ENCODE results near the gene KRTAP3-3.
"Not testable (repeated sequence)": the region's sequence is repeated elsewhere in the genome, so short reads cannot be mapped to it uniquely, and the experiment has no call there.

Gene KRTAP3-3

GRCh38 chr17:40993839-40994238 lies at the start of gene KRTAP3-3:
TSS of gene KRTAP3-3 (minus strand) at chr17:40994164. CDS start at chr17:40994097, 67 bp downstream.
- DNase-seq: no peak

DNA sequence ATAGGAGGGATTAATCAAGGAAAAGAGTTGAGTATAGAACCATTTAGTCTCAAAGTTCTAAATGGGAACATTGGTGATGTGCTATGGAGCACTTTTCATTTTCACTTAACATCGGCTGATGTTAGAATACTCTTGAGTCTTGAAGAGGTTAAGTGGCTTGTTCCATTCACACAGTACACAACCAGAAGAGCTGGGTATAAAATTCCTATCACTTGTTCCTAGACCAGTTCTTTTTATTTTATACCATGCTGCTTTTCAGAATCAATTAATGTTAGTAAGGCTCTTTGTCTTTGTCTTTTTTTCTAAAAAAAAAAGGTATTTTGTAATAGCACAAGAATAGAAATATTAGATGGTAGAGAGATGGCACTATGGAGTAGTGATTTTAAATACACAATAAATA lies 49.0 kb upstream of the KRTAP3-3 start:
- no peak for DNase-seq

DNA sequence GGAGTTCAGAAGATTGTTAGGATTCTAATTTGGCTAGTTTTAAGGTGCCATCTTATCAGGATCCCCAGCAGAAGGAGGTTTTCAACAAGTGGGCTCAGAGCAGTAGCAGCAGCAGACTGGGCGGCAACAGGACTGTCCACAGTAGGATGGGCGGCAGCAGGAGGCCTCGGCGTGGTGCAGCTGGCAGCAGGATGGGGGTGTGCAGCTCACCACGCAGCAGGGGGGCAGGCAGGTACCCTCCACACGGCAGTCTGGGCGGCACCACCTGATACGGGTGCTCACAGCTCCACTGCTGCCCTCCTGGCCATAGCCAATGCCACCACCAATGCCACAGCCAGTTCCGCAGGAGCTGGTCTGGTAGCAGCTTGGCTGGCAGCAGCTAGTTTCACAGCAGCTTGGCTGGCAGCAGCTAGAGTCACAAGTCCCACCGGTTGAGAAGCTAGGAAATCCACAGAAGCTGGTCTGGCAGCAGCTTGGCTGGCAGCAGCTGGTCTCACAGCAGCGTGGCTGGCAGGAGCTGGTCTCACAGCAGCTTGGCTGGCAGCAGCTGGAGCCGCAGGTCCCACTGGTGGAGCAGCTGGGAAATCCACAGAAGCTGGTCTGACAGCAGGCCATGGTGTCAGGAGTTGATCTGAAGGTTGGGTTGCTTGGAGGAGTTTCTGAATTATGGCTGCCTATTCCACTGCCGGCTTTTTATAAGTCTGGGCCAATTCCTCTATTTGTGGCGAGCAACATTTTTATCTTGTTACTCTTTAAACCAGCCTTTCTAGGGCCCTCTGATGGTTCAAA lies 47.0 kb upstream of the KRTAP3-3 start, which contains the start of gene KRTAP1-1:
Gene KRTAP1-1 (minus strand): TSS at position 668 of the 789 bp plus-strand sequence. CDS start 53 bp downstream, at position 615.
- not testable (repeated sequence) for DNase-seq

GRCh38 chr17:41037853-41038350 lies 43.9 kb upstream of the KRTAP3-3 start:
- no peak for DNase-seq

GRCh38 chr17:41034346-41034935 lies 40.5 kb upstream of the KRTAP3-3 start, which contains the start of gene KRTAP1-3:
TSS of gene KRTAP1-3 (minus strand) at chr17:41034874. CDS start at chr17:41034821, 53 bp downstream.
- DNase-seq: not testable (repeated sequence)

DNA sequence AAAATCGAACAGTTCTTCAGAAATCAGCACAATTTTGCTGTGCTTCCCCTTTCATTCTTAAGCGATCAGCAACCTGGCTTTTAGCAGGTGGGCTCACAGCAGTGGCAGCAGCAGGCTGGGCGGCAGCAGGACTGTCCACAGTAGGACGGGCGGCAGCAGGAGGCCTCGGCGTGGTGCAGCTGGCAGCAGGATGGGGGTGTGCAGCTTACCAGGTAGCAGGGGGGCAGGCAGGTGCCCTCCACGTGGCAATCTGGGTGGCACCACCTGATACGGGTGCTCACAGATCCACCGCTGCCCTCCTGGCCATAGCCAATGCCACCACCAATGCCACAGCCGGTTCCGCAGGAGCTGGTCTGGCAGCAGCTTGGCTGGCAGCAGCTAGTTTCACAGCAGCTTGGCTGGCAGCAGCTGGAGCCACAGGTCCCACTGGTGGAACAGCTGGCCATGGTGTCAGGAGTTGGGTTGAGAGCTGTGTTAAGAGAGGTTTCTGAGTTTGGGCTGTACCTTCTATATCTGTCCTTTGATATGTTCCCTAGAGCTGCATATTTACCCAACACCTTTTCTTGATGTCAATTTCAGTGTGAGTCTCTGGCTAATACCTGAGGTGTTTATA lies 35.8 kb upstream of the KRTAP3-3 start, which contains the start of gene KRTAP1-4:
Gene KRTAP1-4 (minus strand): TSS at position 563 of the 613 bp plus-strand sequence. CDS start 117 bp downstream, at position 446.
- no peak for DNase-seq

DNA sequence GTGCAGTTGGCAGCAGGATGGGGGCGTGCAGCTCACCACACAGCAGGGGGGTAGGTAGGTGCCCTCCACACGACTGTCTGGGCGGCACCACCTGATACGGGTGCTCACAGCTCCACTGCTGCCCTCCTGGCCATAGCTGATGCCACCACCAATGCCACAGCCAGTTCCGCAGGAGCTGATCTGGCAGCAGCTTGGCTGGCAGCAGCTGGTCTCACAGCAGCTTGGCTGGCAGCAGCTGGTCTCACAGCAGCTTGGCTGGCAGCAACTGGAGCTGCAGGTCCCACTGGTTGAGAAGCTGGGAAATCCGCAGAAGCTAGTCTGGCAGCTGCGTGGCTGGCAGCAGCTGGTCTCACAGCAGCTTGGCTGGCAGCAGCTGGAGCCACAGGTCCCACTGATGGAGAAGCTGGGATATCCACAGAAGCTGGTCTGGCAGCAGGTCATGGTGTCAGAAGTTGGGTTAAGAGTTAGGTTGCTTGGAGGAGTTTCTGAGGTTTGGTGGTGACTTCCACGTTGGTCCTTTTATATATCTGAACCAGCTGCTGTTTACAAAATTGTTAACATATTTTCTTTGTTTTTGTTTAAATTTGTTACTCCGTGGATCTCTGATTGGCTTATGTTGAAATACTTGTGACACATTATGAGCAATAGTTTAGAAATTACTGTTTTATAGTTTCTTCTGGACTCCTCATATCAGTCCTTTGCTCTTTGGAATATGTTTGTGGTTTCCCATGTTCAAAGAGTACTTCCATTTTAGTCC lies 32.9 kb upstream of the KRTAP3-3 start, which contains the start of gene KRTAP1-5:
Gene KRTAP1-5 (minus strand): TSS at position 494 of the 757 bp plus-strand sequence. CDS start 53 bp downstream, at position 441.
- DNase-seq: no peak

- no peak for DNase-seq
Observed at GRCh38 chr17:41024697-41025096, 30.7 kb upstream of the KRTAP3-3 start.

DNA sequence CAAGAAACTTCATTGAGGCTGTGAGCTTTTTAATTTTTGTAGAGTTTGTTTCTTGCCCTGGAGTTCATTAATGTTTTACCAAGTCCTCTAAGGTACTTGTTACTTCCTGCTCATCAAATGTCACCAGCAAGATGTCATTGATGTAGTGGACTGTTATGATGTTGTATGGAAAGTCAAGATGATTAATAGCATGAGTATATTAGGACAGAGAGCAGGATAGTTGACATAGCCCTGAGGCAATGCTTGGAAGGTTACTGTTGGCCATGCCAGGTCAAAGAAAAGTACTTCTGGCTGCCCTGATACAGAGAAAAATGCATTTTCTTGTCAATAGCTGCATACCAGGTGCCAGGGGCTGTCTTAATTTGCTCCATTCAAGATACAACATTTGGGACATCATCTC lies 26.4 kb upstream of the KRTAP3-3 start:
- DNase-seq: no peak

- no peak for DNase-seq
Observed at GRCh38 chr17:41019415-41019814, 25.5 kb upstream of the KRTAP3-3 start.

- DNase-seq: no peak
Observed at GRCh38 chr17:41018541-41018940, 24.6 kb upstream of the KRTAP3-3 start.

DNA sequence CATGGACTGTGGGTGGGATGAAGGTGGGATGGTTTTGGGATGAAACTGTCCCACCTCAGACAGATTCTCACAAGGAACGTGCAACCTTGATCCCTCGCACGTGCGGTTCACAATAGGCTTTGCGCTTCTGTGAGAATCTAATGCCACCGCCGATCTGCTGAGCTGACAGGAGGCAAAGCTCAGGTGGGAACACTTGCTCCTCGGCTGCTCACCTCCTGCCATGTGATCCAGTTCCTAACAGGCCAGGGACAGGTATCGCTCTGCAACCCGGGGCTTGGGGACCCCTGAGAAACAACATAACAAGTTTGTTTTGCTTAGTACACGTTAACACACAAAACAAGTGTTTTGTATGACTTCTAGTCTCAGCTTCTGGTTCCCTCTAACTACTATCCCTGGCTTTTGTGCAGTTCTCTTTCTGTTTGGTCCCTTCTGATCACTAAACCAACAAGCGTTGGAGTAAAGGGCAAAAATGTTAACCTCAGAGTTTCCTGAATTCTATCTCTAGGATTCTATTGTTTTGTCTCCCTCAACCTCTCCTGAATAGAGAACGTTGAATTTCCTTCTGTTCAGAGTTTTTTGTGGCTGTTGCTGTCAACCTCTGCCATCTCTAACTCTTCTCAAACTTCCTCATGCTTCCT lies 22.7 kb upstream of the KRTAP3-3 start:
- DNase-seq: no peak

- DNase-seq: no peak
Observed at GRCh38 chr17:41015454-41015853, 21.5 kb upstream of the KRTAP3-3 start.

- no peak for DNase-seq
Observed at GRCh38 chr17:41013606-41014005, 19.6 kb upstream of the KRTAP3-3 start.

GRCh38 chr17:41013181-41013580 lies 19.2 kb upstream of the KRTAP3-3 start:
- no peak for DNase-seq

- DNase-seq: no peak
Observed at GRCh38 chr17:41012326-41013120, 18.6 kb upstream of the KRTAP3-3 start.

DNA sequence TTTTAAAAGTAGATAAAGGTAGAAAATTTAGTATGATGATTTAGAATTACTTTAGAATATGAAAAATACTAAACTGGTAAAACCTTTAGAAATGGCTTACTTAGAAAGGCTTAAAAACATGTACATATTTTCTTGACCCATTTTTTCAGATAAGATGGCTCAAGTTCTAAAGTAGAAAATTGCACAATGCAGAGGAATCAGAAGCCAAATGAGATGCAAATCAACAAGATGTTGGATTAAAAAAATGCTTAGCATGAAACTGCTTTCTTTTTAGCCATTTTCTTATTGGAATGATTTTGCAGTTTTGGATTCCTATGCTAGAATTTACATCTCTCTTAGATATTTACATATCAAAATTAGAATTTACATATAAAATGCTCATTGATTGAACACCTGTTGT lies 16.5 kb upstream of the KRTAP3-3 start:
- no peak for DNase-seq

DNA sequence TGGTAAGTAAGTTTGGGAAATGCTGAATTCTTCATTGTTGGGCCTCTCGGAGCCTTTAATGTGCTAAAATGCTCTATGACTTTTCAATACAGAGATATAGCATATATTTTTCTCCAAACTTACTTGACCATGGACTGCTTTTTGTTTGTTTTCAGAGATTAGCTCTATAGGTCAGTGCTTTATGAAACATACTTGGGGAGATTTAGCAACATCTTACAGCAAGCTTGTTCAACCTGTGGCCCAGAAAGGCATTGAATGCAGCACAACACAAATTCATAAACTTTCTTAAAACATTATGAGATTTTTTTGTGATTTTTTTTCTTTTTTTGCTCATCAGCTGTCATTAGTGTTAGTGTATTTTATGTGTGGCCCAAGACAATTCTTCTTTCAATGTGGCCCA lies 16.0 kb upstream of the KRTAP3-3 start:
- DNase-seq: no peak

DNA sequence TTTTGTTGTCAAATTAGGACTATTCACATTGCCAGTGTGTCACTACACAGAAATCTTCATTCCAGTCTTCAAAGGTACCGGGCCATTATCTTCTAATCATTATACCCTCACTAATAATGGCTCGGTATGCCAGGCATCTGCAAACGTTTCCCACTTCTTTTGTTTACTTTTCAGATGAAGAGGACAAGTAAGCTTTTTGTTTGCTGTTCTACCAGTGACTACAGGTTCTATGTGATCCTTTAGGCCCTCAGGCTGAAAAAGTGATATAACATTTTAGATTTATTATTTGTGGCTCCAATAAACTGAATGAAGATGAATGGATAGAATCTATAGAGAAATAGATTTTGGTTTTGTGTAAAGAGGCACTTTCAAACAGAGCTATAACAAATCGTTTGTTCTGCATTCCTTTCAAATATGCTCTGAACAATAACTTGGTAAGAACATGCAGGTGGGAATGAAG lies 15.4 kb upstream of the KRTAP3-3 start:
- no peak for DNase-seq

DNA sequence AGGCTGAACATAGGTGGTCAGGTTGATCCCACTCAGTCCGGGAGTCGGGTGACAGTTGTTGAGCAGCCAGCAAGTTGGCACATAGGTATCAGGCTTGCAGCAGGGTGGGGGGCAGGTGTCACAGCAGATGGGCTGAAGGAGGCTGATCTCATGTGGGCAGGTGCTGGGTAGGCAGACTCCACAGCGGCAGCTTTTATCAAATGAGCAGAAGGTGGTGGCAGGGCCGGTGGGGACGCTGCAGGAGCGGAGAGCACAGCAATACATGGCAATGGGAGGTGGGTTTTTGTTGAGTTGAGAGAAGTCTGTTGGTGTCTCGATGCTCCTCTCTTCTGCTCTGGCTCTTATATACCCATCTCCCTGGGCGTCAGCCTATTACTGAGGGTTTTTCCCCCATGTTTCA lies 14.8 kb upstream of the KRTAP3-3 start, which contains the start of gene KRTAP3-1:
Gene KRTAP3-1 (minus strand): TSS at position 318 of the 400 bp plus-strand sequence. CDS start 54 bp downstream, at position 264.
- DNase-seq: no peak

- DNase-seq: no peak
Observed at GRCh38 chr17:41004397-41004796, 10.4 kb upstream of the KRTAP3-3 start.
